ENCODE results near the gene TMEM30B. TPM values are rescaled to one million over a fixed set of nuclear protein-coding genes. Genes with fewer than 3 reads are reported as not detected.
"Not testable (repeated sequence)": the region's sequence is repeated elsewhere in the genome, so short reads cannot be mapped to it uniquely, and the experiment has no call there.

The TMEM30B gene
- total RNA-seq, 1 experiment from 2014 or later, result 0.09 TPM

GRCh38 chr14:61240206-61240605 is 40.9 kb downstream of the TMEM30B start:
- no peaks in the 10 kb centered on the region for H3K36me3 Mint-ChIP-seq (ENCODE audit: insufficient read depth, unreplicated experiment)
- H3K4me3 Mint-ChIP-seq (ENCODE audit: unreplicated experiment), result no peak overlapping the region
- no peak overlapping the region for H3K27ac Mint-ChIP-seq (ENCODE audit: low read depth, unreplicated experiment)
- ChIA-PET POLR2A (no interaction called here), CTCF (interaction anchor here (0.6 to 1.5 kb wide), 4 partner anchors 11 to 540 kb away, joined by 3 to 8 read pairs (median 3); no protein-coding TSS in a partner anchor)
- H3K27me3 Mint-ChIP-seq (ENCODE audit: insufficient read depth, unreplicated experiment), result no peaks in the 10 kb centered on the region
- intact Hi-C loops (cut with micrococcal nuclease), result no loop called here
- no peak for DNase-seq (ENCODE audit: unreplicated experiment)
- no TSS peak for BruUV-seq (replicated peaks)
- H3K9me3 Mint-ChIP-seq (ENCODE audit: unreplicated experiment), result peaks cover 19% of the 10 kb centered on the region
- H3K4me1 Mint-ChIP-seq (ENCODE audit: insufficient read depth, unreplicated experiment), result no peaks in the 10 kb centered on the region
- TF ChIP-seq CTCF (IDR thresholded peaks at IDR 0.05; ENCODE audit: unreplicated experiment), result no peak

GRCh38 chr14:61239285-61239684 is 41.9 kb downstream of the TMEM30B start:
- H3K4me3 Mint-ChIP-seq (ENCODE audit: unreplicated experiment); H3K27ac Mint-ChIP-seq (ENCODE audit: low read depth, unreplicated experiment); intact Hi-C loops (cut with micrococcal nuclease); H3K36me3 Mint-ChIP-seq (ENCODE audit: insufficient read depth, unreplicated experiment); H3K27me3 Mint-ChIP-seq (ENCODE audit: insufficient read depth, unreplicated experiment); H3K4me1 Mint-ChIP-seq (ENCODE audit: insufficient read depth, unreplicated experiment); DNase-seq (ENCODE audit: unreplicated experiment); BruUV-seq (replicated peaks); POLR2A ChIA-PET: not testable (repeated sequence)
- peaks cover 19% of the 10 kb centered on the region for H3K9me3 Mint-ChIP-seq (ENCODE audit: unreplicated experiment)
- CTCF ChIA-PET, result interaction anchor here (0.7 to 1.5 kb wide), 3 partner anchors 12 to 160 kb away, joined by 3 to 8 read pairs (median 3); no protein-coding TSS in a partner anchor

GRCh38 chr14:61238611-61239245 is 42.4 kb downstream of the TMEM30B start:
- Mint-ChIP-seq H3K9me3 (ENCODE audit: unreplicated experiment) (peaks cover 19% of the 10 kb centered on the region), H3K36me3 (ENCODE audit: insufficient read depth, unreplicated experiment) (no peaks in the 10 kb centered on the region), H3K27ac (ENCODE audit: low read depth, unreplicated experiment) (no peak overlapping the region), H3K27me3 (ENCODE audit: insufficient read depth, unreplicated experiment) (no peaks in the 10 kb centered on the region), H3K4me1 (ENCODE audit: insufficient read depth, unreplicated experiment) (no peaks in the 10 kb centered on the region), H3K4me3 (ENCODE audit: unreplicated experiment) (no peak overlapping the region)
- ChIA-PET POLR2A (no interaction called here), CTCF (interaction anchor here (1.2 to 1.5 kb wide), 2 partner anchors 13 to 14 kb away, joined by 3 to 8 read pairs; no protein-coding TSS in a partner anchor)
- BruUV-seq (replicated peaks), result no TSS peak
- no peak for TF ChIP-seq CTCF (IDR thresholded peaks at IDR 0.05; ENCODE audit: unreplicated experiment)
- intact Hi-C loops (cut with micrococcal nuclease), result no loop called here
- no peak for DNase-seq (ENCODE audit: unreplicated experiment)

- no peaks in the 10 kb centered on the region for H3K9me3 Mint-ChIP-seq (ENCODE audit: unreplicated experiment)
- no peak overlapping the region for H3K4me3 Mint-ChIP-seq (ENCODE audit: unreplicated experiment)
- ChIA-PET POLR2A (interaction anchor here (0.6 kb wide), 1 partner anchor 16 kb away, joined by 3 read pairs; no protein-coding TSS in a partner anchor), CTCF (no interaction called here)
- DNase-seq (ENCODE audit: unreplicated experiment), result no peak
- no peaks in the 10 kb centered on the region for H3K36me3 Mint-ChIP-seq (ENCODE audit: insufficient read depth, unreplicated experiment)
- no peak for TF ChIP-seq CTCF (IDR thresholded peaks at IDR 0.05; ENCODE audit: unreplicated experiment)
- no peak overlapping the region for H3K27ac Mint-ChIP-seq (ENCODE audit: low read depth, unreplicated experiment)
- intact Hi-C loops (cut with micrococcal nuclease), result no loop called here
- BruUV-seq (replicated peaks), result no TSS peak
- no peaks in the 10 kb centered on the region for H3K27me3 Mint-ChIP-seq (ENCODE audit: insufficient read depth, unreplicated experiment)
- H3K4me1 Mint-ChIP-seq (ENCODE audit: insufficient read depth, unreplicated experiment), result no peaks in the 10 kb centered on the region
Measured at GRCh38 chr14:61234215-61234916, 46.8 kb downstream of the TMEM30B start.
